Activated naive CD4-positive, alpha-beta T cell treated with anti-CD3 and anti-CD28 coated beads, Interleukin-2, amount 50 U/mL, for 72 hours (primary cell): ENCODE results near the gene CTU2. TPM values are rescaled to one million over a fixed set of nuclear protein-coding genes. Genes with fewer than 3 reads are reported as not detected.

ENCODE experiments used
- ATAC-seq, 2 donors: fragments of 150-1000 bp; cut with Tn5 transposase; 2 replicates each; pipeline ENCODE4 v1.10.0; 2021; ENCODE audit warnings: mild to moderate bottlenecking in 2 of 2, moderate library complexity in 2 of 2
- DNase-seq, 2 donors: peaks; one replicate each; pipeline ENCODE4 v3.0.0; 2021 to 2022; ENCODE audit warnings: low spot score in 2 of 2
- H3K27ac Mint-ChIP-seq, 2 donors: one replicate each; pipeline ENCODE4 v1.8.0; 2022; ENCODE audit warnings: mild to moderate bottlenecking in 2 of 2, mixed read lengths in 2 of 2
- H3K36me3 Mint-ChIP-seq, 2 donors: one replicate each; pipeline ENCODE4 v1.8.0; 2022; ENCODE audit warnings: mixed read lengths in 2 of 2
- H3K9me3 Mint-ChIP-seq, 2 donors: one replicate each; pipeline ENCODE4 v1.8.0; 2022; ENCODE audit warnings: mixed read lengths in 2 of 2
- total RNA-seq, 2 donors: library from RNA; stranded (reverse); gene quantifications; one replicate each; pipeline ENCODE4 v1.2.3, GENCODE V29; 2022

Gene CTU2
- total RNA-seq, 2 donors from 2014 or later: 32.2 to 35.5 TPM

GRCh38 chr16:88702371-88703210, 3.7 kb upstream of the CTU2 start:
- Mint-ChIP-seq H3K36me3 (peaks cover 22 to 23% of the 10 kb centered on the region in 2 donors), H3K27ac (peak overlapping the region; percentile 88 to 95), H3K9me3 (no peaks in the 10 kb centered on the region)
- DNase-seq (no peak), ATAC-seq (no peak)

GRCh38 chr16:88703486-88704309, 2.6 kb upstream of the CTU2 start:
- H3K36me3 Mint-ChIP-seq: peaks cover 22 to 23% of the 10 kb centered on the region in 2 donors
- H3K27ac Mint-ChIP-seq: peak overlapping the region; percentile 88 to 95
- ATAC-seq: peak; percentile 4 to 47
- H3K9me3 Mint-ChIP-seq: no peaks in the 10 kb centered on the region
- peak; percentile 71 to 72 for DNase-seq

- ATAC-seq (no peak), DNase-seq (no peak)
- Mint-ChIP-seq H3K9me3 (no peaks in the 10 kb centered on the region), H3K27ac (peak overlapping the region; percentile 82 to 92), H3K36me3 (peaks cover 15% of the 10 kb centered on the region in 2 donors)
These were observed 1.1 kb upstream of the CTU2 start for GRCh38 chr16:88705076-88705684.

DNA sequence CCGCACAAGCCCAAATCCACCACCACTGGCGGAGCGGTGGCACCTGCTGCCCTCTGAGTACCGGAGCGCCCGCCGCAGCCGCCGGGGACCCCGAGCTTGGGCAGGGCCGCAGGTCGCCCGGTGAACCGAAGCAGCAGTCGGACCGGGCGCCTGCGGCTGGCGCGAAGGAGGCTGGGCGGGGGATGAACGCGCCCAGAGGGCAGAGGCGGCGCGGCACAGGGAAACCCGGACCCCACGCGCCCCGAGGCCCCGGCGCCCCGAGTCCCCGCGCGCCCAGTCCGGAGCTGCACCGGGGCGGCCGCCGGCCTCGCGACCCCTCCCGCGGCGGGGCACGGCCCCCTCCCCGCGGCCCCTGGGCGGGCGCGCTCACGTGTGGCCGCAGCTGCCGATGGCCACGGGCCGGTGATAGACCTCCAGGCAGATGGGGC, 488 bp upstream of the CTU2 start:
- Mint-ChIP-seq H3K27ac (peak overlapping the region; percentile 82 to 92), H3K9me3 (no peaks in the 10 kb centered on the region), H3K36me3 (peaks cover 15% of the 10 kb centered on the region in 2 donors)
- ATAC-seq (peak in 1 of 2 donors; percentile 3), DNase-seq (no peak)

- no peaks in the 10 kb centered on the region for H3K9me3 Mint-ChIP-seq
- H3K36me3 Mint-ChIP-seq: peaks cover 15% of the 10 kb centered on the region in 2 donors
- H3K27ac Mint-ChIP-seq: peak overlapping the region; percentile 82 to 90
- ATAC-seq: no peak
- DNase-seq: no peak
These were observed 893 bp downstream of the CTU2 start for GRCh38 chr16:88706965-88707826.

- H3K27ac Mint-ChIP-seq: peak overlapping the region in 1 of 2 donors; percentile 4
- ATAC-seq (no peak), DNase-seq (no peak)
- no peaks in the 10 kb centered on the region for H3K36me3 Mint-ChIP-seq
- H3K9me3 Mint-ChIP-seq: no peaks in the 10 kb centered on the region
These were observed 4.3 kb downstream of the CTU2 start for GRCh38 chr16:88710556-88710955.

GRCh38 chr16:88711750-88712340, 5.5 kb downstream of the CTU2 start:
- Mint-ChIP-seq H3K9me3 (no peaks in the 10 kb centered on the region), H3K27ac (peak overlapping the region in 1 of 2 donors; percentile 60), H3K36me3 (peaks cover 0 to under 1% of the 10 kb centered on the region in 2 donors)
- no peak for ATAC-seq
- DNase-seq: no peak

DNA sequence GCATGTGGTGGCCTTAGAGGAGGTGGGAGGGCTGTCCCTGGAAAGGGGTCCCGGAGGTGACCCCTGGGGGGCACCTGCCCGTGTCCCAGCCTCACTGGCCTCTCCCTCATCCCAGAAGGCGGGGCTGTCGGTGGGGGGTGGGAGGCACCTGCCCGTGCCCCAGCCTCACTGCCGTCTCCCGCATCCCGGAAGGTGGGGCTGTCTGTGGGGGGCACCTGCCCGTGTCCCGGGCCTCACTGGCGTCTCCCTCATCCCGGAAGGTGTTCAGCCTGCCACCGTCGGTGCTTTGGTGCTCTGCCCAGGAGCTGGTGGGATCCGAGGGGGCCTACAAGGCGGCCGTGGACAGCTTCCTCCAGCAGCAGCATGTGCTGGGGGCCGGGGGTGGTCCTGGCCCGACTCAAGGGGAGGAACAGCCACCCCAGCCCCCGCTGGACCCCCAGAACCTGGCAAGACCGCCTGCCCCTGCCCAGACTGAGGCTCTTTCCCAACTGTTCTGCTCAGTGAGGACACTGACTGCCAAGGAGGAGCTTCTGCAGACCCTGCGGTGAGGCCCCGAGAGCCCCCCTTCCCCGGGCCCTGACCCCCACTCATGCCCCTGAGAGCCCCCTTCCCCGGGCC, 6.2 kb downstream of the CTU2 start:
- no peak for ATAC-seq
- no peak for DNase-seq
- peak overlapping the region in 1 of 2 donors; percentile 44 for H3K27ac Mint-ChIP-seq
- peaks cover 0 to 6% of the 10 kb centered on the region in 2 donors for H3K36me3 Mint-ChIP-seq
- H3K9me3 Mint-ChIP-seq: no peaks in the 10 kb centered on the region

DNA sequence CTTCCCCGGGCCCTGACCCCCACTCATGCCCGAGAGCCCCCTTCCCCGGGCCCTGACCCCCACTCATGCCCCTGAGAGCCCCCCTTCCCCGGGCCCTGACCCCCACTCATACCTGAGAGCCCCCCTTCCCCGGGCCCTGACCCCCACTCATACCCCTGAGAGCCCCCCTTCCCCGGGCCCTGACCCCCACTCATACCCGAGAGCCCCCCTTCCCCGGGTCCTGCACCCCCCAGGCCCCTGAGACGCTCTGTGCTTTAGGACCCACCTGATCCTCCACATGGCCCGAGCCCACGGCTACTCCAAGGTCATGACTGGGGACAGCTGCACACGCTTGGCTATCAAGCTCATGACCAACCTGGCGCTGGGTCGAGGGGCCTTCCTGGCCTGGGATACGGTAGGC, 6.8 kb downstream of the CTU2 start:
- H3K36me3 Mint-ChIP-seq: peaks cover 0 to 6% of the 10 kb centered on the region in 2 donors
- H3K27ac Mint-ChIP-seq: no peak overlapping the region
- no peaks in the 10 kb centered on the region for H3K9me3 Mint-ChIP-seq
- DNase-seq (no peak), ATAC-seq (no peak)

GRCh38 chr16:88713568-88714419, 7.5 kb downstream of the CTU2 start:
- DNase-seq (no peak), ATAC-seq (peak in 1 of 2 donors; percentile 33)
- no peaks in the 10 kb centered on the region for H3K9me3 Mint-ChIP-seq
- no peak overlapping the region for H3K27ac Mint-ChIP-seq
- peaks cover 0 to 6% of the 10 kb centered on the region in 2 donors for H3K36me3 Mint-ChIP-seq

DNA sequence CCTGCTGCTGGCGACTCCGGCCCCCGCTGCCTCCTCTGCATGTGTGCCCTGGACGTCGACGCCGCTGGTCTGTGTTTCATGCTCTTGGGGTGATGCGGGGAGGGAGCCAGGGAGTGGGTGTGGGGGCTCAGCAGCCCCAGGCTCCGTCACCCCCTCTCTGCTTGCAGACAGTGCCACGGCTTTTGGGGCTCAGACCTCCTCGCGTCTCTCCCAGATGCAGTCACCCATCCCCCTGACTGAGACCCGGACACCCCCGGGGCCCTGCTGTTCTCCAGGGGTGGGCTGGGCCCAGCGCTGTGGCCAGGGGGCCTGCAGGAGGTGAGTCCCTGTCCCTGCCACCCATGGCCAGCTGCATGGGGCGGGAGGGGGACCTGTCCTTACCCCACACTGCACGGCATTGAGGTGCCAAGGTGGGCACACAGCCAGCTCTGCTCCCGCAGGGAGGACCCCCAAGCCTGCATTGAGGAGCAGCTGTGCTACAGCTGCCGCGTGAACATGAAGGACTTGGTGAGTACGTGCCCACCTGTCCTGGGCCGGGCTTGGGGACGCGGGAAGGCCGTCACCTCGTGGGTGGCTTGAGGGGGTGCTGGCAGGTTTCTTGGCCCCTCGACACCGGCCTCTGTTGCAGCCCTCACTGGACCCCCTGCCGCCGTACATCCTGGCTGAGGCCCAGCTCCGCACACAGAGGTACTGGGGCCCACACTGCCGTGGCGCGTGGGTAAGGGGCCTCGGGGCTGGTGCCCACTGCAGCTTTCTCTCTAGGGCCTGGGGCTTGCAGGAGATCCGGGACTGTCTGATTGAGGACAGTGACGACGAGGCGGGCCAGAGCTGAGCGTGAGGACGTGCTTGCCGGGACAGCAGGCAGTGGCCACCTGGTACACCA, 8.4 kb downstream of the CTU2 start:
- peaks cover 0 to 6% of the 10 kb centered on the region in 2 donors for H3K36me3 Mint-ChIP-seq
- DNase-seq (no peak), ATAC-seq (no peak)
- no peaks in the 10 kb centered on the region for H3K9me3 Mint-ChIP-seq
- H3K27ac Mint-ChIP-seq: no peak overlapping the region

DNA sequence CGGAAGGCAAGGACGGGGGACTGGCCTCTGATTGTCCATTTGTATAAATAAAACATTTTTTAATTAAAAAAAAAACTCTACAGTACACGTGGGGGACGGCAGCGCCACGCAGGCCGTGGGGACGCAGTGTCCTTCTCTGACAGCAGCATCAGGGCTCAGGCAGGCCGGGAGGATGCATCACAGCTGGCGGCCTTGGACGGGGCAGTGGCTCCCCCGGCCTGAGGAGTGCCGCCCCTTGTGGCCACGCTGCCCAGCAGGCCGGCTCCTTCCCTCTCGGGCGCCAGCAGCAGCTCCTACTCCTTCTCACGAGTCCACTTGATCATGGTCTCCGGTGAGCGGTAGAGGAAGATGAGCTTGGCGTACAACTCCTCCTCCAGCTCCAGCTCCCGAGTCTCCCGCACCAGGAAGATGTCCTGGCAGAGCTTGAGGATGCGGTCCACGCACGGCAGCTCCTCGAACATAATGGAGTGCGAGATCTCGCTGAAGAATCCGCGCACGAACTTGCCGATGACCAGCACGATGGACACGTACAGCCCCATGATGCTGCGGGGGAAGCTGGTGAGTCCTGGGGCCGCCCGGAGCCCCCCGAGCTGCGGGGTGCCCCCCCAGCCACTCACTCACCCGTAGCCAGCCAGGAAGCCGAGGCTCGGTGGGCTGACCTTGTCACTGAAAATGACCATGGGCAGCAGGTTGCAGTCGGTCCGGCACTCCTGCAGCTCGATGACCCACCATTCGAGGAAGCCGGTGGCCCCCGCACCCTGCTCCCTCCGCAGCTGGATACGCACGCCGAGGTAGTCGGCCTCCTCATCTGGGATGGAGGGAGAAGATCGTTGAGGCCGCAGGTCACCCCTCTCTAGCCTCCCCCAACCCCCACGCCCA, 9.2 kb downstream of the CTU2 start:
- ATAC-seq (no peak), DNase-seq (no peak)
- Mint-ChIP-seq H3K27ac (no peak overlapping the region), H3K9me3 (no peaks in the 10 kb centered on the region), H3K36me3 (peaks cover 0 to 6% of the 10 kb centered on the region in 2 donors)

- peaks cover 0 to 6% of the 10 kb centered on the region in 2 donors for H3K36me3 Mint-ChIP-seq
- no peak for DNase-seq
- no peak overlapping the region for H3K27ac Mint-ChIP-seq
- H3K9me3 Mint-ChIP-seq: no peaks in the 10 kb centered on the region
- peak in 1 of 2 donors; percentile 11 for ATAC-seq
These were observed 9.9 kb downstream of the CTU2 start for GRCh38 chr16:88716201-88716600.
